GM11168 (cell line): ENCODE measurements around the gene ABHD16B.

Source experiments
- in situ Hi-C: fragments of 300-500 bp; cut with MboI; formaldehyde crosslinking; loops from one replicate; pipeline ENCODE4 v1.12.0; 2022; ENCODE audit warnings: low sequenced_read_pairs; ENCODE audit not compliant: unreplicated experiment

Gene ABHD16B

GRCh38 chr20:63891061-63892002 is 30.0 kb downstream of the ABHD16B start:
- in situ Hi-C loops, result no loop called here

DNA sequence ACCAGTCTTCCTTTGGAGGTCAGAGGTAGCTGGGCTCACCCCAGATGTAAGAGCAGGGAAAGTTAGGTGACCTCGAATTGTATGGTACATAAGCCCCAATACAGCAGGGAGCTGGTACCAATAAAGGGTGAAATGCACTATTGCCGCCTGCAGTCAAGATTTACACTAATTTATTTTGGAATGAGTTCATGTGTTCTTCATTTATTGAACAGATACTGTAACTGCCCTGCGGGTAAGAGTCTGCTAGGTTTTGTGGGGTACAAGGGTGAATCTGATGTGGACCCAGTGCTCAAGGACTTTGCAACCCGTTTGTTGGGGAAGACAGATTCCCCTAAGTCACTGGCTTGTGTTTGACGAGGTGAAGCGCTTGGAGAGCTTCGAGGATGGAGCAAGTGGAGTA is 31.1 kb downstream of the ABHD16B start:
- in situ Hi-C loops, result no loop called here

DNA sequence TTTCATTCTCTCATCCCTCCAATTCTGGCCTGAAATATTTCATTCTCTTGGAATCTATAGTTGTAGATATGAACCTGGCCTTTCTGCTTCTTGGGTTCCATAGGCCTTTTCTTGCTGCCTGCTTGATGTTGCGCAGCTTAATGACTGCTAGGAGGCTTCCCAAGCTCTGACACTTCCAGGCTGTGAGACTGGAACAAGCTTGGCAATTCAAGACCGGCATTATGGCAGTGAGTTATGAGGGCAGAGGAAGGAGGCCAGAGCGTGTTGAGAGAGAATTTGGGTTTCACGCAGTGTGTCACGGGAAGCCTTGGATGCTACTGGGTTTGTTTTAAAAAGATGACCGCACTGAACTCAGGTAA is 32.7 kb downstream of the ABHD16B start:
- in situ Hi-C loops, result no loop called here

GRCh38 chr20:63894358-63895201 is 33.3 kb downstream of the ABHD16B start, which contains the start of gene DNAJC5:
TSS of gene DNAJC5 (plus strand) at chr20:63895126. CDS start at chr20:63928346, 33,220 bp downstream.
- in situ Hi-C loops, result no loop called here

GRCh38 chr20:63895202-63895951 is 34.1 kb downstream of the ABHD16B start:
- in situ Hi-C loops, result no loop called here

DNA sequence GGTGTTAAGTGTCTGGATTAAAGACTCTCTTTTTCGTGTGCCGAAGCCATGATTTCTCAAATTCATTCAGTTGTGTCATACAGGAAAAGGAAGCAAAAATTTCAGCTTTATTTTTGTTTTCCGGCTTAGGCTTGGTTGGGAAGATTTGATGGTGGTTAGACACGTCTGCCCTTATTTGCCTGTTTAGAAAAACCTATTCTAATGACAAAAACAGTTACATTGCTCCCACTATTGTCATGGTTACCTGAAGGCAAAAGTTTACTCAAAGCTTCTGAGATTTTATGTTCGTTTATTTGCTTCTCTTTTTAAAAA is 34.6 kb downstream of the ABHD16B start:
- in situ Hi-C loops, result no loop called here

DNA sequence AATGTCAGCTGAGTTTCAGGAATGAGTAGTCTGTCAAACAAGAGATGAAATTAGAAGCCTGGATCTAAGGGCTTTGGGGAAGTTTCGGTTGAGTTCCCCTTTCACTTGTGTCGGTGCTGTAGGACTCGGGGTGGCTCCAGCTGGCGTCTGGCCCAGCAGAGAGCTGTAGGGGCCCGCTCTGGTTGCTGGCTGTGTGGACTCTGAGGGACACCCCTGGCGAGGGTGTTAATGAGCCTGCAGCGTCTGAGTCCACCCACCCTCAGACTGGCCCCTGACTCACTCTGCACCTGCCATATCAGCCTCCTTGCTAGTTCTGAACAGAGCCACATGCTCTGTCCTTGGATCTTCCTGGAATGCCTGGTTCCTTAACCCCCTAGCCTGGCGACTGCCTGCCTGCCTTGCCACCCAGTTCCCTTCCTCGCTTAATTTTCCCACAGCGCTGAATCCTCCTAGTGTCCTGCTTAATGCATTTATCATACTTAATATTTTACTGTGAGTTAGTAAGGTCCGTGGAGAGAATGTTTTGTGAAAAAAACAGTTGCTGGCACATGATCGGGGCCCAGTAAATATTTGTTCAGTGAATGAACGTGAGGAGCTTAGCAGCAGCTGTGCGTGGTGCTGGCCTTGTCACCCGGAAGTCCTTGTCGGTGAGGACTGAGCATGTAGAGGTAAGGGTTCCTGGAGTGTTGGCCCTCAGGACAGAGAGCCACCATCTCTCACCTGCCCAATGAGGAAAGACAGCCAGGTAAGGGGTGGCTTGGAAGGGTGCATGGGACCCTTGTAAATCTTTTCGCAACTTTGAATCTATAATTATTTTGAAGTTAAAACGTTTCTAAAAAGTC is 35.2 kb downstream of the ABHD16B start:
- in situ Hi-C loops, result no loop called here

- in situ Hi-C loops, result no loop called here
Measured at GRCh38 chr20:63897978-63898561, 36.8 kb downstream of the ABHD16B start.

GRCh38 chr20:63898882-63899558 is 37.7 kb downstream of the ABHD16B start:
- in situ Hi-C loops, result no loop called here

DNA sequence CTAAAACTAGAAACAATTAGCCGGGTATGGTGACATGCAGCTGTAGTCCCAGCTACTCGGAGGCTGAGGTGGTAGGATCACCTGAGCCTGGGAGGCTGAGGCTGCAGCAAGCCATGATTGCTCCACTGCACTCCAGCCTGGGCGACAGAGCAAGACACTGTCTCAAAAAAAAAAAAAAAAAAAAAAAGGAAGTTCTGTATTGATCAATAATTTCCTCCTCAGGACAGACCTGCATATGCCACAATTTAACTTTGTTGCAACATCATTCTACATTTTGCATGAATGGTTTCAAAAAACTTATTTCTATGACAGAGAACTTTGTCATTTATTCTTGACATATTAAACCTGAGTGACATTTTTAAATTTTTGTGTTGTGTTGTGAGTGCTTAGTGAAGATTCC is 39.1 kb downstream of the ABHD16B start:
- in situ Hi-C loops, result no loop called here

- in situ Hi-C loops, result no loop called here
Measured at GRCh38 chr20:63903796-63904561, 42.7 kb downstream of the ABHD16B start.

DNA sequence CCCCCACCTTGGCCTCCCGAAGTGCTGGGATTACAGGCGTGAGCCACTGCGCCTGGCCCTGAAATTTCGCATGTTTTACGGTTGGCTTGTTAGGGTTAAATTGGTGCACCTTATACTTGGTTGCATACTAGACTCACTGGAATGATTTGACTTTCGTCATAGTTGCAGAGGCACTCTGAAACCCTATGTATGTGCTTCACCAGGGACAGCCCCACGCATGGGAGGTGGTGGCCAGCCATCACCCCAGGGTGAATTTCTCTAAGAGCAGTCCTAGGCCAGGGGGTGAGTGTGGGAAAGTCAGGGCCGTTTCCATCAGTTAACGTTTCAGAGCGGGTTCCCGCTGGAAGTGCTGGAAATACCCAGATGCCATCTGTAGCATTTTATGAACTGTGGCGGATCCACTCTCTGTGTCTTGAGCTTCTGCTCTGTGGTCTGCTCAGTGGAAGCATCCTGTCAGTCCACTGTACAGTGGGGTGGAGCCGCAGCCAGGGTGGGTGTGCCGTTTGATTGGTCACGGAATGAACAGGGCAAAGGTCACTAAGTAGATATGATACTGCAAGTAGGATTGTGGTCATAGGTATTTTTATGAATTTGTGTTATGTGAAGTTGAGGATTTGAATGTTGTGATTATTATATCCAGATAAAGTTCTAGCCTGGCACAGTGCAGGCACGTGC is 46.8 kb downstream of the ABHD16B start:
- in situ Hi-C loops, result no loop called here

DNA sequence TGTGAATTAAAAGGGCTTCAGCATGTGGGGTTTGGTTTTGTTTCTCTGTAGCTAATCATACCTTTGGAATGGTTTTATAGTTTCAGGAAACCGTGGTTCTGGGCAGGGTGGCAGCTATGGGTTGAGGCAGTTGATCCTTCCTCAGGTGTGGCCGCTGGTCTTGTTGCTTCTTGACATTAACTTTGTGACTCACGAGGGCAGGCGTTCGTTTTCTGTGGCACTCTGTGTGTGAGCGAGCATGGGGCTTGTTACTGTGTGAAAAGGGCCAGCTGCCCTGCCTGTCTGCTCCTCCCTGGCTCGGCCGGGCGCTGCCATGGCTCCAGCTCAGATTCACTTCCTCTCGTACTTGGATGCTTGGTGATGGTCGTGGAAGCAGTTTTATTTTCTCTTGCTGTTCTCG is 49.9 kb downstream of the ABHD16B start:
- in situ Hi-C loops, result no loop called here
